CD4-positive, alpha-beta T cell (primary cell): ENCODE results near the gene ALDH1A2. TPM values are rescaled to one million over a fixed set of nuclear protein-coding genes. Genes with fewer than 3 reads are reported as not detected.

Experiments used
- ATAC-seq: fragments of 200-7000 bp; cut with Tn5 transposase; one replicate; pipeline ENCODE4 v1.10.0; 2022; ENCODE audit warnings: mild to moderate bottlenecking; ENCODE audit not compliant: poor library complexity
- CTCF ChIA-PET: fragments of 350-600 bp; sonication (Branson Sonifier 250); formaldehyde crosslinking; loops from one replicate; lab custom pipeline; 2021; ENCODE audit warnings: antibody characterized with exemption, inconsistent platforms; lab: Charles Lee
- POLR2A ChIA-PET: fragments of 350-600 bp; sonication (Branson Sonifier 250); formaldehyde crosslinking; loops from one replicate; lab custom pipeline; 2021; ENCODE audit warnings: antibody characterized with exemption, inconsistent platforms; lab: Charles Lee
- DNase-seq, 14 experiments: peaks; one replicate each; pipeline ENCODE4 v3.0.0-alpha.2; 2013 to 2020; ENCODE audit warnings: mixed read lengths in 2 of 14
- H3K27ac ChIP-seq, 2 donors: one replicate each; pipeline versions ENCODE4 v1.5.1 to v1.7.0; 2013; ENCODE audit warnings: low read length in 2 of 2, low read depth in 1 of 2, mild to moderate bottlenecking in 1 of 2
- H3K27me3 ChIP-seq, 2 experiments: 1 replicate in 1 of 2; 2 replicates in 1 of 2; pipeline versions ENCODE4 v1.6.1 to v1.7.0; 2013; ENCODE audit warnings: low read length in 2 of 2, control low read depth in 1 of 2, mild to moderate bottlenecking in 1 of 2, moderate library complexity in 1 of 2; ENCODE audit not compliant: insufficient read depth in 2 of 2, control insufficient read depth in 1 of 2
- H3K36me3 ChIP-seq: one replicate; pipeline ENCODE4 v1.6.1; 2013; ENCODE audit warnings: low read length, control low read depth; ENCODE audit not compliant: insufficient read depth
- H3K4me1 ChIP-seq: one replicate; pipeline ENCODE4 v1.6.1; 2013; ENCODE audit warnings: low read length, control low read depth; ENCODE audit not compliant: insufficient read depth
- H3K4me3 ChIP-seq: one replicate; pipeline ENCODE4 v1.5.1; 2013; ENCODE audit warnings: mild to moderate bottlenecking, low read length, moderate library complexity
- H3K9me3 ChIP-seq, 2 experiments: 1 replicate in 1 of 2; 2 replicates in 1 of 2; pipeline versions ENCODE4 v1.6.1 to v1.7.0; 2013; ENCODE audit warnings: low read length in 2 of 2, mild to moderate bottlenecking in 2 of 2, control low read depth in 1 of 2, moderate library complexity in 1 of 2; ENCODE audit not compliant: control insufficient read depth in 1 of 2, insufficient read depth in 1 of 2
- H3K27ac Mint-ChIP-seq: one replicate; pipeline ENCODE4 v1.8.0; 2020; ENCODE audit warnings: mixed read lengths
- H3K27me3 Mint-ChIP-seq: one replicate; pipeline ENCODE4 v1.8.0; 2021; ENCODE audit warnings: mixed read lengths
- H3K36me3 Mint-ChIP-seq: one replicate; pipeline ENCODE4 v1.8.0; 2021; ENCODE audit warnings: low read depth, mixed read lengths
- H3K4me1 Mint-ChIP-seq: one replicate; pipeline ENCODE4 v1.8.0; 2021; ENCODE audit warnings: low read depth, mixed read lengths
- H3K4me3 Mint-ChIP-seq: one replicate; pipeline ENCODE4 v1.8.0; 2020; ENCODE audit warnings: mild to moderate bottlenecking, mixed read lengths
- H3K9me3 Mint-ChIP-seq: one replicate; pipeline ENCODE4 v1.8.0; 2020; ENCODE audit warnings: mixed read lengths
- intact Hi-C, 2 experiments: fragments of 100-400 bp; cut with DNase I in 1 of 2; cut with micrococcal nuclease in 1 of 2; formaldehyde crosslinking; loops; one replicate each; pipeline versions ENCODE4 v1.15.1 to v1.9.0; 2023 to 2025; cut with DNase I, micrococcal nuclease
- total RNA-seq, 174 experiments: library from RNA in 2 of 174; stranded (reverse) in 2 of 174; gene quantifications; one replicate each; pipeline ENCODE4 v1.2.3 and lab custom pipeline; 2021 to 2026
- TF ChIP-seq, protein P1 (sequence below): fragments of 200-600 bp; IDR thresholded peaks from one replicate; pipeline ENCODE4 v1.8.0; 2022; ENCODE audit warnings: antibody characterized with exemption, mild to moderate bottlenecking

Gene ALDH1A2
- total RNA-seq, 2 experiments from 2014 or later: not detected

DNA sequence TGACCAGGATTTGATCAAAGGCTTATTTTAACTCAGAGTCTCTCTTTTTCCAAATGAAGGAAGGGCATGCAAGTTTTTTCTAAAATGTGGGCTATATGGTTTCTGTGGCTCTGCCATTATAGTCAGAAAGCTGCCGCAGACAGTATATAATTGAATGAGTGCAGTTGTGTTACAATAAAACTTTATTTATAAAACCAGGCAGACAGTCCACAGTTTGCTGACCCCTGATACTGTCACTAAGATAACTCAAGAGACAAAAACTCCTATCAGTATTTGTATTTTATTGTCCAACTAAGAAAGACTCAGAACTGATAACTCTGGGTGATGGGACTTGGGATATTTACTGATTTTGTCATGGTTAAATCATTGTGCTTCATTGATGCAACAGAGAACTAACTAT, 4.9 kb downstream of the ALDH1A2 start:
- H3K27me3 ChIP-seq: peaks cover 35 to 61% of the 10 kb centered on the region in 2 experiments
- intact Hi-C loops: no loop called here

DNA sequence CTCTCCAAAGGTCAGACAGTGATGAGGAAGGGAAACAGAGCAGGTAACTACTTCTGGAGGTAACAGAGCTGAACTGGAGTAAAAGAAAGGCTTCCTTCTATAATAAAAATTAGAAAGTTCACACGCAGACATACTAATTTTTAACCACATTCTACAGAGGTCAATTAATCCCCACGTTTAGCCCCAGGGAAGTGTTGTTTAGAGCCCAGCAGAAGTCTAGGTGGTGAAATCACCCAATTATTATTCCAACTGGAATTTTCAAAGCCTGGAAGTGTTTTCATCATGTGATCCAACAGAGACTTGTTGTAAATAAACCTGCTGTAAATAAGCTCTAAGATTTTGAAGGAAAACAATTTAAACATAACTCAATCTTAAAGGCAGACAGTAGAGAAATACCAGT, 6.8 kb downstream of the ALDH1A2 start:
- no peaks in the 10 kb centered on the region for H3K9me3 Mint-ChIP-seq
- peaks cover 2% of the 10 kb centered on the region for H3K4me1 Mint-ChIP-seq
- CTCF ChIA-PET: no interaction called here

More for the DNA sequence above, 4.9 kb downstream of the ALDH1A2 start:
- no peak for DNase-seq
- H3K27me3 Mint-ChIP-seq: peaks cover 78% of the 10 kb centered on the region
- ATAC-seq: no peak
- Histone ChIP-seq H3K36me3 (no peaks in the 10 kb centered on the region), H3K9me3 (peaks cover 0 to 8% of the 10 kb centered on the region in 2 experiments), H3K4me3 (no peak overlapping the region), H3K27ac (no peak overlapping the region), H3K4me1 (peaks cover 8% of the 10 kb centered on the region)
- peaks cover 12% of the 10 kb centered on the region for H3K4me1 Mint-ChIP-seq
- peaks cover 7% of the 10 kb centered on the region for H3K9me3 Mint-ChIP-seq
- no peak overlapping the region for H3K27ac Mint-ChIP-seq
- POLR2A ChIA-PET: no interaction called here
- TF ChIP-seq, protein P1, sequence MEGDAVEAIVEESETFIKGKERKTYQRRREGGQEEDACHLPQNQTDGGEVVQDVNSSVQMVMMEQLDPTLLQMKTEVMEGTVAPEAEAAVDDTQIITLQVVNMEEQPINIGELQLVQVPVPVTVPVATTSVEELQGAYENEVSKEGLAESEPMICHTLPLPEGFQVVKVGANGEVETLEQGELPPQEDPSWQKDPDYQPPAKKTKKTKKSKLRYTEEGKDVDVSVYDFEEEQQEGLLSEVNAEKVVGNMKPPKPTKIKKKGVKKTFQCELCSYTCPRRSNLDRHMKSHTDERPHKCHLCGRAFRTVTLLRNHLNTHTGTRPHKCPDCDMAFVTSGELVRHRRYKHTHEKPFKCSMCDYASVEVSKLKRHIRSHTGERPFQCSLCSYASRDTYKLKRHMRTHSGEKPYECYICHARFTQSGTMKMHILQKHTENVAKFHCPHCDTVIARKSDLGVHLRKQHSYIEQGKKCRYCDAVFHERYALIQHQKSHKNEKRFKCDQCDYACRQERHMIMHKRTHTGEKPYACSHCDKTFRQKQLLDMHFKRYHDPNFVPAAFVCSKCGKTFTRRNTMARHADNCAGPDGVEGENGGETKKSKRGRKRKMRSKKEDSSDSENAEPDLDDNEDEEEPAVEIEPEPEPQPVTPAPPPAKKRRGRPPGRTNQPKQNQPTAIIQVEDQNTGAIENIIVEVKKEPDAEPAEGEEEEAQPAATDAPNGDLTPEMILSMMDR: no peak
- no peaks in the 10 kb centered on the region for H3K36me3 Mint-ChIP-seq
- CTCF ChIA-PET: no interaction called here
- no peak overlapping the region for H3K4me3 Mint-ChIP-seq

DNA sequence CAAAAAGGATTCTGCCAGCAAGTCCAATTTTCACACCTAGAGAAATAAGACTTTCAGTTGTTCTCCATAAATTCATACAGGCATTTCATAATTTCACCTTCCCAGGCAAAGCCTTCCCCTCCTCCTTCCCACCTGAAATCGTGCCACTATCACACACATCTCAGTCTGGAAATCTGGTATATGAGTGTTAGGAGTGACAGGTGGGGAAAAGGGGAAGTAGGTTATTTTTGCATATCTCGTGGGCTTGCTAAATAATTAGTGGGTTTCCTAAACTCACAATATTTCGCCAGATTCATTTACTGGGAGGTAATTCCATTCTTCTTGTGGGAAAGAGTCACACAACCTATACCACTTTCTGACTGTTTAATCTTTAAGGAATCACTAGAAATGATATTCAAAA, 7.4 kb downstream of the ALDH1A2 start:
- ChIA-PET CTCF (no interaction called here), POLR2A (no interaction called here)
- Mint-ChIP-seq H3K27ac (no peak overlapping the region), H3K4me1 (no peaks in the 10 kb centered on the region), H3K27me3 (peaks cover 83% of the 10 kb centered on the region), H3K9me3 (no peaks in the 10 kb centered on the region), H3K4me3 (no peak overlapping the region), H3K36me3 (no peaks in the 10 kb centered on the region)
- no peak for DNase-seq
- Histone ChIP-seq H3K36me3 (no peaks in the 10 kb centered on the region), H3K4me3 (no peak overlapping the region), H3K27ac (no peak overlapping the region), H3K4me1 (no peaks in the 10 kb centered on the region), H3K27me3 (peaks cover 14 to 44% of the 10 kb centered on the region in 2 experiments), H3K9me3 (no peaks in the 10 kb centered on the region)
- TF ChIP-seq, protein P1: no peak
- no peak for ATAC-seq
- intact Hi-C loops: no loop called here

More for the DNA sequence above, 6.8 kb downstream of the ALDH1A2 start:
- POLR2A ChIA-PET: no interaction called here
- Histone ChIP-seq H3K36me3 (no peaks in the 10 kb centered on the region), H3K27me3 (peaks cover 19 to 51% of the 10 kb centered on the region in 2 experiments), H3K9me3 (no peaks in the 10 kb centered on the region), H3K27ac (no peak overlapping the region), H3K4me3 (no peak overlapping the region), H3K4me1 (no peaks in the 10 kb centered on the region)
- Mint-ChIP-seq H3K36me3 (no peaks in the 10 kb centered on the region), H3K27ac (no peak overlapping the region), H3K27me3 (peaks cover 83% of the 10 kb centered on the region), H3K4me3 (no peak overlapping the region)
- intact Hi-C loops: no loop called here
- TF ChIP-seq, protein P1: no peak
- ATAC-seq (no peak), DNase-seq (no peak)
